ENCODE data around the gene TACR3. TPM values are rescaled to one million over a fixed set of nuclear protein-coding genes. Genes with fewer than 3 reads are reported as not detected.
"Not testable (repeated sequence)": the region's sequence is repeated elsewhere in the genome, so short reads cannot be mapped to it uniquely, and the experiment has no call there.

TACR3 gene
- total RNA-seq, 1 donor from 2014 or later: not detected

DNA sequence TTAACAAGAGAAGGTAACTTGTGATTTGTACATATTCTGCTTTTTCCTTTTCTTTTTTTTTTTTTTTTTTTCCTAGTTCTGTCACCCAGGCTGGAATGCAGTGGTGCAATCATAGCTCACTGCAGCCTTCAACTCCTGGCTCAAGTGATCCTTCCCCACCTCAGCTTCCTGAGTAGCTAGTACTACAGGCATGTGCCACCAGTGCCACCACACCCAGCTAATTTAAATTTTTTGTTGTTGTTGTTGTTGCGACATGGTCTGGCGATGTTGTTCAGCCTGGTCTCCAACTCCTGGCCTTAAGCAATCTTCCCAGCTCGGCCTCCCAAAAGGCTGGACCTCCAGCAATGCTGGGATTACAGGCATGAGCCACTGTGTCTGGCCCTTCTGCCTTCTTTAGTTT, 1.5 kb upstream of the TACR3 start:
- Mint-ChIP-seq H3K9me3 (ENCODE audit: low read depth) (no peaks in the 10 kb centered on the region), H3K27ac (ENCODE audit: unreplicated experiment) (no peak overlapping the region), H3K4me1 (ENCODE audit: low read depth) (peaks cover 8% of the 10 kb centered on the region), H3K27me3 (ENCODE audit: low read depth) (peaks cover 26% of the 10 kb centered on the region), H3K4me3 (ENCODE audit: unreplicated experiment) (no peak overlapping the region), H3K36me3 (ENCODE audit: low read depth) (no peaks in the 10 kb centered on the region)
- no peak for TF ChIP-seq CTCF (IDR thresholded peaks at IDR 0.05)
- DNase-seq (ENCODE audit: low spot score): no peak

- Mint-ChIP-seq H3K4me3 (ENCODE audit: unreplicated experiment) (no peak overlapping the region), H3K4me1 (ENCODE audit: low read depth) (peaks cover 8% of the 10 kb centered on the region), H3K27me3 (ENCODE audit: low read depth) (peaks cover 26% of the 10 kb centered on the region), H3K9me3 (ENCODE audit: low read depth) (no peaks in the 10 kb centered on the region), H3K36me3 (ENCODE audit: low read depth) (no peaks in the 10 kb centered on the region), H3K27ac (ENCODE audit: unreplicated experiment) (no peak overlapping the region)
- DNase-seq (ENCODE audit: low spot score): no peak
- no peak for TF ChIP-seq CTCF (IDR thresholded peaks at IDR 0.05)
These were observed 876 bp upstream of the TACR3 start for GRCh38 chr4:103720661-103721060.

- Mint-ChIP-seq H3K36me3 (ENCODE audit: low read depth) (no peaks in the 10 kb centered on the region), H3K27me3 (ENCODE audit: low read depth) (peaks cover 25% of the 10 kb centered on the region), H3K4me1 (ENCODE audit: low read depth) (peaks cover 8% of the 10 kb centered on the region), H3K27ac (ENCODE audit: unreplicated experiment) (no peak overlapping the region), H3K4me3 (ENCODE audit: unreplicated experiment) (peak overlapping the region; percentile 56), H3K9me3 (ENCODE audit: low read depth) (no peaks in the 10 kb centered on the region)
- TF ChIP-seq CTCF (IDR thresholded peaks at IDR 0.05): no peak
- peak; percentile 84 for DNase-seq (ENCODE audit: low spot score)
These were observed 518 bp downstream of the TACR3 start for GRCh38 chr4:103719105-103719829.

- Mint-ChIP-seq H3K9me3 (ENCODE audit: low read depth) (peaks cover 10% of the 10 kb centered on the region), H3K36me3 (ENCODE audit: low read depth) (no peaks in the 10 kb centered on the region), H3K4me1 (ENCODE audit: low read depth) (no peaks in the 10 kb centered on the region), H3K4me3 (ENCODE audit: unreplicated experiment) (no peak overlapping the region), H3K27ac (ENCODE audit: unreplicated experiment) (no peak overlapping the region), H3K27me3 (ENCODE audit: low read depth) (peaks cover 2% of the 10 kb centered on the region)
- no peak for TF ChIP-seq CTCF (IDR thresholded peaks at IDR 0.05)
- no peak for DNase-seq (ENCODE audit: low spot score)
These were observed 27.2 kb downstream of the TACR3 start for GRCh38 chr4:103692615-103693014.

DNA sequence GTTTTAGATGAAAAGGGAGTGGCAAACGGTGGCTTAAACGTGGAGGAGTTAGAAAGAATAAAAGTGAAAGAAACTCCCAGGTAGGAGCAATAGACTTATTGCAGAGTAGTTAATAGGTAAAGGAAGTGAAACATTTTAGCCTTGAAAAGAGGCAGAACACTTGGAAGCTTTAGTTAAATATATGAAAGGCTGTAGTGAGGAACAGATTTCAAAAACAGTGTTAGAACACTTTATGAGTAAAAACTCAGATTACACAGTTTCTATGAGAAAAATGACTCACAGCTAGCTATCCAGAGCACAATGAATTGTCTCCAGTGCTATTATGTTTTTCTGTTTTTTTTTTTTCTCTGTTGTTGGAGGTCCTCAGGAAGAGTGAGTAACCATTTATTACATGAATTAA, 45.8 kb downstream of the TACR3 start:
- peaks cover 2% of the 10 kb centered on the region for H3K27me3 Mint-ChIP-seq (ENCODE audit: low read depth)
- no peak for DNase-seq (ENCODE audit: low spot score)
- H3K9me3 Mint-ChIP-seq (ENCODE audit: low read depth): peaks cover 3% of the 10 kb centered on the region
- TF ChIP-seq CTCF (IDR thresholded peaks at IDR 0.05): no peak
- H3K4me1 Mint-ChIP-seq (ENCODE audit: low read depth): no peaks in the 10 kb centered on the region
- no peaks in the 10 kb centered on the region for H3K36me3 Mint-ChIP-seq (ENCODE audit: low read depth)
- no peak overlapping the region for H3K4me3 Mint-ChIP-seq (ENCODE audit: unreplicated experiment)
- no peak overlapping the region for H3K27ac Mint-ChIP-seq (ENCODE audit: unreplicated experiment)

DNA sequence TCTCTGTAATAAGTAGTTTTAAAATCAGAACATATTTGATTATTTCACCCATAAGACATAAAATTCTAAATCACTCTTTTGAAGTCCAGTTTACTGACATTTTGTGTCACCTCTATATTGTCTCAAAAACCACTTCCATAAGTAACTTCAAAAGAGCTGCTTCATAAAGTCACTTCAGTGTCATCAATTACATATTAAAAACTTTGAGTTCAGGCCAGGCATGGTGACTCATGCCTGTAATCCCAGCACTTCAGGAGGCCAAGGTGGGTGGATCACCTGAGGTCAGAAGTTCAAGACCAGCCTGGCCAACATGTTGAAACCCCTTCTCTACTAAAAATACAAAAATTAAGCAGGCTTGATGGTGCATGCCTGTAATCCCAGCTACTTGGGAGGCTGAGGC, 53.0 kb downstream of the TACR3 start:
- H3K36me3 Mint-ChIP-seq (ENCODE audit: low read depth); H3K4me3 Mint-ChIP-seq (ENCODE audit: unreplicated experiment); H3K9me3 Mint-ChIP-seq (ENCODE audit: low read depth); H3K27me3 Mint-ChIP-seq (ENCODE audit: low read depth); H3K27ac Mint-ChIP-seq (ENCODE audit: unreplicated experiment); DNase-seq (ENCODE audit: low spot score); H3K4me1 Mint-ChIP-seq (ENCODE audit: low read depth): not testable (repeated sequence)

Measured in chondrocyte (in vitro differentiated cells).